ENCODE data around the gene C1QL1.

C1QL1 gene

DNA sequence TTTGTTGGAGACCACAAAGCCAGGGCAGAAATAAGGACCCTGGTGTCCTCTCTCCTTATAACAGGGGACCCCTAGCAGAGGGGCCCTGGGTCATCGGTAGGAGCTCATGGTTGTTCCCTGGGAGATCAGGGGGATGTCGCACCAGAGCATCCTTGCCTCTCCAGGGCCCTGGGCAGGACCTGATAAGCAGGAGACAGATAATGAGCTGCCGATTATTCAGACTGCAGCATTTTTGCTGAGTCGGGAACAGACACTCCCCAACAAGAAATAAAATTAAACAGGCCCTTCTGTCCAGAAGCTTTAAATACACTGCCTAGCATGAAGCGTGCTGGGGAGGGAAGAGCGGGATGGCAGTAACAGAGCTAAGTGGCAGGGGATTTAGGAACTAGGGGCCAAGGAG is 37.4 kb downstream of the C1QL1 start:
- DNase-seq (ENCODE audit: low read depth), result no peak

DNA sequence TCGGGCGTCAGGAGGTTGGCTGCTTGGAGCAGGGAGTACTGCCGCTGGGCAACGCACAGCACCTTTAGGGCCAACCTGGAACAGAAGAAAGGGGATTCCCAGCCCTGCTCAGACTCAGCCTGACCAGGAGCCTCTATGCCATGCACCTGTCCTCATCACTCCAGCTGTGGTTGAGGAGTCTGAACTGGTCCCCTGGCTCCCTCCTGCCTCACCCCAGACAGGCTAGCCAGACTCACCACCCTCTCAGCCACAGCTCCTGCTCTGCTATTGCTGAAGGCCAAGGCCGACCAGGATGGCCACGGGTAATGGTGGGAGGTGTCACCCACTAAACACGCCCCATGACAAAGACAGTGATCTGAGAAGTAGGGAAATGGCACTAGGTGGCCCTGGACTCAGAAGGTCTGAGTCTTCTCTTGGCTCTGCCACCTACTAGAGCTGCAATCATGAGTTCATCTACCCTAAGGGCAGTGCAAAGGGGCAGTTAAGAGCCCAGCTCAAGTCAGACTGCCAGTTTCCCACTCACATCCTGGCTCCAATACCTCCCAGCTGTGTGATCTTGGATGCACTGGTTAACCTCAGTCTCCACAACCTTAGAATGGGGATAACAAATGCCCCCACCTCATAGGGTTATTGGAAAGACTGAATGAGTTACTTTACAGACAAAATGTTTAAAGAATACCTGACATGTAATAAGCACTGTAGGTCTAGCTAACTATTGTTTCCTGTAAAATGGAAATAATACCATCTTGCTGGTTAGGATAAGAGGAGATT is 39.0 kb downstream of the C1QL1 start:
- DNase-seq (ENCODE audit: low read depth), result no peak

DNA sequence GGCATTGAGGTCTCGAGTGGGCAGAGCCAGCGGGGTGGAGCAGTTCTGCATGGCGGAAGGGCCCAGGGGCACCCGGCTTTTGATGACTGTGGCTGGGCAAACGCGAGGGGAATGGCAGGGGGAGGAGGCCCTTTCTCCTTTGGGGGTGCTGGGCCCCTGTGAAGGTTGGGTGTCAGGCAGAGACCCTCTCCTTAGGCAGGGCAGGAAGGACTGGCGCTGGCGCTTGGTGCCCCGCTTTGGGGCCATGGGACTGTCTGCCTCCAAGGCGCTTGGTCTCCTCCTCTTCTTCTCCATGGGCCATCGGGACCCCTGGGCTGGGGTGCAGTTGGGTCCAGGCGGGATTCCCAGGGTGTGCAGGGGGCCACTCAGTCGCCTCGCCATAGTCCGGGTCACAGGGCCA is 40.0 kb downstream of the C1QL1 start:
- DNase-seq (ENCODE audit: low read depth), result no peak

DNA sequence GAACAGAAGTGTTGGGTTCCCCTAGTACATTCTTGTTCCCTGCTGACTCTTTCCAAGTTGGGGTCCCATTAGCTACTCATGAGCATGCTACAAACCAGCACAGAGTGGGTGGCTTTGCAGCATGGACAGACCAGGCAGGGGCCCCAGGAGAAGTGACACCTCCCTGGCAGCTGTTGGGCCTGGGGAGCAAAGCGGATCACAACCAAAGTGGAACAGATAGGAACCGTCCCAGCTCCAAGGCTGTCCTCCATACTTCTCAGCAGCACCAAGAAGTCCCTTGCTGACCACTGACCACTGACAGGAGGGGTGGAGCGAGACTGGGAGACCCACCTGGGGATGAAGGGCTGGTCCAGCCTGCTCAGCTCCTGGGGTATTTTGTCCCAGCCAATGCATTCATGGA is 40.4 kb downstream of the C1QL1 start:
- DNase-seq (ENCODE audit: low read depth), result no peak

DNA sequence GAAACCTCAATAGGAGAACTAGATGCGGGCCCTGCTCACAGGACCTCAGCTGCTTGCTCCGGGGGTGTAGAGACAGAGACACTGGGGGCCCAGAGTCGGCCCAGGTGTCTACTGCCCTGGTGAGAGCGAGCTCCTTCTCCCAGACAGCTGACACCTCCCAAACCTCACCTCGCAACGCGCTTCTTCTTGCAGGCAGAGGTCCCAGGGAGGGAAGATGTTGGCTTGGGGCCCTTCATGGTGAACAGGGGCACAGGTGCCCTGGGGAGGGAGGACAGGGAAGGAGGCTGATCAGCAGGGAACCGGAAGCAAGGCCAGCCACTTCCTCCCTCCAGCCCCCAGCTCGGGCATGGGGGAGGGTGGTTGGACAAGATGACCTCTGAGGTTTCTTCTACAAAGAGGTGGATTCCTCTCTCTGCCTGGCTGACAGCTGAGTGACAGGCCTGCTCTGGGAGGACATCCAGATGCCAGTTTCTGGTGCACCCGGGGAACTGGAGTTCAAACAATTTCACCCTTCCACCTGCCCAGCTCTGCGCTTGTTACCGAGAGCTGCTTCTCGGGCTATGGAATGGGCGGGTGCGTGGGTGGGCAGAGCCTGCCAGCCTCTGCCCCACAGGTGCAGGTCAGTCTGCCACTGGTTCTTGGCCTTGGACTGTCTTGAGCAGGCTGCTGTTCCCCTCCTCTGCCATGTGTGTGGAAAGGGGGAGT is 41.1 kb downstream of the C1QL1 start:
- no peak for DNase-seq (ENCODE audit: low read depth)

DNA sequence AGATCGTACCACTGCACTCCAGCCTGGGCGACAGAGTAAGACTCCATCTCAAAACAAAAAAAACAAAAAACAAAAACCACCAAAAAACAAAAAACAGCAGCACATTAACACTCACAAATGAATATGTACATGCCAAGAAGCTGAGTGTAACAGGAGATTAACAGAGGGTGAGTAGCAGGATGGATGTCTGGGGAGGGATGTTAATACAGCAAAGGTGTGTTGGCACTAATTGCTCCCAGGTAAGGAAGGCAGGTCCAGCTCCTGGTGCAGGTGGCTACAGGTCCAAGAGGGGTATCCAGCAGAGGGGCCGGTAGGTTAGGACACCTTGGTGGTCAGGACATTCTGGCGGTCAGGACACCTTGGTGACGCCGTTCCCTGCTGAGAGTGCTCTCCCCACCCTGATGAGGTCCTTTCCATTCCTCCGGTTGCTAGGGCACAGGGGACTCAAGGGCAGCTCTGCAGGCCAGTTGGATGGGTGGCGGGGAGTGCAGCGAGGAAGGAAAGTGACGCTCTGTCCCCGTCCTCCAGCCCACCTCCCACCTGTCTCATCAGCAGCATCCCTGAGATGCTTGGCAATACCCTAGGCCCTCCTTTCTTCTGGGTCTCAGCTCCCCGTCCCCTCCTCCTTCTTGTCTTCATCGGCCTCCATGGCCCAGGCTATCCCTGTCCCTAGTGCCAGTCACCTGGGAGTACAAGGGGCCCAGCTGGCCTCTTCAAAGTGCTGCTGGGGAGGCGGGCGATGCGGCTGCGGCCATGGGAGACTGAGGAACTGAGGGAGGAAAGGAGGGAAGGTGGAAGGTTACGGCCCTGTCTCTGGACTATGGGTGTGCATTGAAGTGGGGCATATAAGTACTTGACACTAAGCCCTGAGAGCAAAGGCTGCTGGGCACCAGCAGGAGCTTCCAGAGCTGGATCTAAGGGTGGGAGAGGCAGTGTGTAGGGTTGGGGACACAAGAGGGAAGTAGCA is 42.1 kb downstream of the C1QL1 start:
- DNase-seq (ENCODE audit: low read depth), result no peak

DNA sequence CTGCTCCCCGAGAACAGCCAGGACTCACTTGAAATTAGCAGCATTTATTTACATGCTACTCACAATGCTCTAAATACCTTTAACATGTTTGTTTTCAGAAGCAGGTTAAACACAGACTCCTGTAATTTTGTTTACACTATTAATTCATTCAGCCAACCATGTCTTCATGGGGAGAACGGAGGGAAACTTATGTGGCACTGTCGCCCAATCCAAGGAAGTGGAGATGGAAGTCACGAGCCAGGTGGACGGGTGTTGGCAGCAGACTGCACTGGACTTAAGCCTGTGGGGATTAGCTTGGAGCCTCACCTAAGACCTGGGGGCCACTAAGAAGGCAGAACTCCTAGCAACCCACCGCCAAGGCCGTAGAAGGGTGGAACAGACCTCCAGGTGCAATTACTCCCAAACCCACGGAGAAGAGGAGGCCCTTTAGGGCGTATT is 44.0 kb downstream of the C1QL1 start:
- no peak for DNase-seq (ENCODE audit: low read depth)

DNA sequence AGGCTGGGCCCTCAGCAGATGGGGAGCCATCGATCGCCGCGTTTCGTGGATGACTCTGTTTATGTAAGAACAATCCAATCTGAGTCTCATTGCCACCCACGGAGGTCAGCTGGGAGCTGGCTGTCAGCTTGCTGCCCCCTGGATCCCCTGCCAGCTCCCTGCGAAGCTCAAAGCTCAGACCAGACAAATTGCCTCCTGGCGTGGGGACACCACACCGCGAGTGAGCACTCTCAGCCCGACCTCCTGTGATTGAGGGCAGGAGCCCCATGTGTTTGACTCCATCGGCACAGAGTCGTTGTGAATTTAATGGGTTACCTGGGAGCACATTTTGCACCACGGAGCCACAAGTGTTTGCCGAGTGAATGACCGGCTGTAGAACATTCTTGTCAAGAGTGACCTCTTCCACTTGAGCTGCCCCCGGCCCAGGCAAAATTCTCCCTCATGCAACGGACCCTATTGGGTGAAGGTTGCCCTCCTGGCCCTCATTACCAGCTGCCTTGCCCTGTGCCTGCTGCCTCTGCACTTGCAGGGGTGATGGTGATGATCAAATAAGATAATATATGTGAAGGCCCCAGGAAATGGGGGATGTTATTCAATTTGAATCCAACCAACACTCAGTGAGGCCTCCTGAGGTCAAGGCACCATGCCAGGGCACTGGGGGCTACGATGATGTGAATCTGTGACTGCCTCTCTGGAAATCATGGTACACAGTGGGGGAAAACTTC is 45.2 kb downstream of the C1QL1 start:
- DNase-seq (ENCODE audit: low read depth), result no peak

DNA sequence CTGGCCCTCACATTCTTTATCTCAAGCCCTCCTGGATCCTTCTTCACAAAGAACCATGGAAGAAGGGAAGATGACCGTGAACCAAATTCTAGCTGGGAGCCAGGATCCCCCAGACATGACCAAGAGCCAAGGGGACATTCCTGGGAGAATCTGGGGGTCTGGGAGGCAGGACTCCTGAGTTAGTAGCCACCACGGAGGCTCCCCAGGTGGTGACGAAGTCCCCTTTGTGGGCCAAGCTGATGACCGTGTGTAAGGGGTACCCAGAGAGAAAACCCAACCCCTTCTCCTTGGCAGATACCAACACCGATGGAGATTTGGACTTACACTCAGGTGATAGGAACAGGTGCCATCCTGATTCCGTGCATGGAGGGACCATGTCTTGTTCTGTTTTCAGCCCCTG is 46.0 kb downstream of the C1QL1 start:
- no peak for DNase-seq (ENCODE audit: low read depth)

DNA sequence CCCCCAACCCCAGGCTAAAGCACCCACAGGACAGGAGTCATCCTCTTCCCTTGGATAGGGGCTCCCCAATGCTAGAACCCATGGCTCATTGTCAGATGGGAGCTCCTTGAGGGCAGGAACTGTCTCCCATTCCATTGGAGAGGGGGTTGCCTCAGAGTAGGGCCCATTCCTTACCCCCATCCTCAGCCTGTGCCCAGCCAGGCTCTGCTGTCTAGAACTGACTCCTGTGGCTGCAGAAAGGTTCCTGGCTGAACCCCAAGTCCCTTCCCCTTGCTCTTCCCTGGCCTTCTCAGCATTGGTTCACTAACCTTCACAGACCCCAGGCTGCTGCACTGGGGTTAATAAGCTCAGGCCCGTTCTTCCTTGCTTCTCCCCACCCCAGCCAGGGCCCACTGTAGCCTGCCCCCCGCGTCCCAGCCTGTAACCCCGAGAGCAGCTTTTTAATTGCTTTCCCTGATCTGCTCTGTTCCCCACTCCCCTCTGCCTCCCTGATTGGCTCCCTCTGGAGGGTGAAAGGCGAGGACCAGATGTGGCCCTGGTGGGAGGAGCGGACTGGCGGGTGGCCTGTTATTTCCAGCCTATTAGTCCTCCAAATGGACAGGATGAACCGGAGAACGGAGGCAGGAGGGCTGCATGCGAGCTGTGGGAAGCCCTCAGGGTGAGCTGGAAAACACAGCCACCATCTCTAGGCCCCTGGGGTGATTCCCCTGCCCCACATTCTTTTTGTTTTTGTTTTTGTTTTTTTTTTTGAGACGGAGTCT is 46.8 kb downstream of the C1QL1 start:
- DNase-seq (ENCODE audit: low read depth), result no peak

DNA sequence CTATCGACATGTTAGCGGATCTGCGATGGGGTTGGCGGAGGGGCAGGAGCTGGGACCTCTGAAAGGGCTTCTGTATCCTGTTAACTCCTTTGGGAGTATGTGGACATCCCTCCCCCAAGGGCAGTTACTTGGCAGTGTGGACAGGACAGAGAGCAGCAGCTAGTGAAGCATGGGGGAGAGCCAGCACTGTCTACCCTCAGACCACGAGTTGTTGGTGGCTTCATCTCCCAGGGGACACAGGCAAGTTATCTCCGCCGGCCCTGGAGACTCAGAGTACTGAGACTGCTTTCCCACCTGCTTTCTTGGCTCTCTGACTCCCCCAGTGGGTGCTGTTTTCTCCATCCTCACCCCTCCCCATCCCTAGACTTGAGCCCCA is 47.5 kb downstream of the C1QL1 start:
- no peak for DNase-seq (ENCODE audit: low read depth)

DNA sequence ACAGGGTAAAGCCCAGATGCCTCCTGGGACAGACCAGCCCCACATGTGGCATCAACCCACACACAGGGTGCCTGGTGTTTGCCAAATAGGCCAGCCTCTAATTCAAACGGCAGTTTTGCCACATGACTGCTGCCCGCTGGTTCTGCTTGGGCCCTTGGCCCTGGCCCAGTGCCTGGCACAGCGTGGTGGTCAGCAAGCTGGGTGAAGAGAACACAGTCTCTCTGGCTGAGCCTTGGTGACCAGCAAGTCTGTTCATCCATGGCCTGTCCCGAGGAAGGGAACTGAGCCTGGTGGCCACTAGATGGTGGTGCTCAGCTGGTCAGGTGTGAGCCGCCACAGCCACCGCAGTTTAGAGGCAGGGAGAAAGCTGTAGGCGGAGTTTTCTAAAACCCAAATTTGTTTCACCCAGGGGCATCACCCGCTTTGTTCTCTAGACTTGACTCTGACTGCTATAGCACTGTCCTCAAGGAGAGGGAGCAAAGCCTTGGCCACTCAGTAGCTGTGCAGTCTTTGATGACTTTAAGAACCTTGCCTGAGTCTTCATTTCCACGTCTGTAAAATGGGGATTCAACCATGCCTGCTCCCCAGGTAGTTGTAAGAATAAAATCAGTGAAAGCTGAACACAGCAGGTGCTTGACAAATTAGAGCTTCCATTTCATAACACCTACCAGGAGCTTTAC is 48.1 kb downstream of the C1QL1 start:
- no peak for DNase-seq (ENCODE audit: low read depth)

DNA sequence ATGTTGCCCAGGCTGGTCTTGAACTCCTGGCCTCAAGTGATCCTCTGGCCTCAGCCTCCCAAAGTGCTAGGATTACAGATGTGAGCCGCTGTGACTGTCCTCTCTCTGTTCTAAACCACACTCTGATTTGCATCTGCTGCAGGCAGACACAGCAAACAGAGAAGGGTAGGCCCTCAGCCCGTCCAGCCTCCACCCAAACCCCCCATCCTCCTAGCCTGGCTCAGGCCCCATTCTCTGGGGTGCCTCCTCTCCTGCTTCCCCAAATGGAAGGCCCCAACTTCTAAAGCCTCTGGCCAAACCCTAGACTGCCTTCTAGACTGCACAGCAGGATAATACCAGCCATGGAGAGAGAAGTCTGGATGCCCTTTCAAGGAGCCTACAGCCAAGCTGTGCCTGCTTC is 48.7 kb downstream of the C1QL1 start:
- DNase-seq (ENCODE audit: low read depth), result no peak

DNA sequence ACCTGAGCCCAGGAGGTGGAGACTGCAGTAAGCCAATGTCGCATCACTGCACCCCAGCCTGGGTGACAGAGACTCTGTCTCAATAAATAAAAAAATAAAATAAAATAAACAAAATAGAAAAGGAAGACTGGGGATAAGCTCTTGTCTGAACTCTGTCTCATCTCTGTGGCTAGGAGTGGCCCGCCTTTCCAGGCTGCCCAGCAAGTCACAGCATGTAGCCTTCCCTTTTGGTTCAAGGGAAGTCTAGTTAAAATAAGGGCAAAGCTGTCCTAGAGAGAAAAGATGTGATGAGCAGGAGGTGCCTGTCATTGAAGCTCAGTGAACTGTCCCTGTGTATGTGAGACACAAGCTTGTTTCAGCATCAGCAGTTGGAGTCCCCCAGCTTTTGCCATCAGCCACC is 50.1 kb downstream of the C1QL1 start:
- DNase-seq (ENCODE audit: low read depth), result no peak

DNA sequence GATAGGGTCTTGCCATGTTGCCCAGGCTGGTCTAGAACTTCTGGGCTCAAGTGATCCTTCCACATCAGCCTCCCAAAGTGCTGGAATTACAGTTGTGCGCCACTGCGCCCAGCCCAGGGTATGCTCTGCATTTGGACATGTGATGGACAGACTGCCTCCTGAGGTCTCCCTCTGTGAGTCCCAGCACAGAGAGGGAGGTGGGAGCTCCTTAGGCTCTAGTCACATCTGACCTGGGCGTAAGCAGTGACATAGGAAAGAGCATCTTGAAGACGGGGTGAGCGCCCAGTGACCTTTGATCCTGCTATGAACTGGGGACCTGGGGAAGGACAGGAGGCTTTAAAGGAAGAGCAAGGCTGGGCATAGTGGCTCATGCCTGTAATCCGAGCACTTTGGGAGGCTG is 50.6 kb downstream of the C1QL1 start:
- DNase-seq (ENCODE audit: low read depth), result no peak

DNA sequence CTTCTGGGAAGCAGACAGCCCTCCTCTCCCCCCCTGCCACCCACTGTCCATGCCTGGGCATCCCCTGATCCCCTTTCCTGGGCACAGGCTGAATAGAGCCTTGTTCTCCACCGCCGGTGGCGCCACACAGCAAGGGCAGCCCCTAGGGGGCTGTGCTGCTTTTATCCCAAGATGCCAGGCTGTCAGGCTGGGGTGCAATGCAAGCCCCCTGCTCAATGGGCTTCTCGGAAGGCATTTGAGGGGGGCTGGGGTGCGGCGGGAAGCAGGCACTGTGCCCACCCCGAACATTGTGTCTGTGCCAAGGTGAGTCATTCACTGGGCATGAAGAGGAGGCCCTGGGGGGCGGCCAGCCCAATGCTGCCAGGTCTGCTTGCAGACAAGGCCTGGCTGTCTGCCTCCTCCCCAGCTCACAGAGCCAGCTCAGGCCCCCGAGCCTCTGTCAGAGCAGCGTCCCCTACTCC is 51.3 kb downstream of the C1QL1 start:
- DNase-seq (ENCODE audit: low read depth), result no peak

DNA sequence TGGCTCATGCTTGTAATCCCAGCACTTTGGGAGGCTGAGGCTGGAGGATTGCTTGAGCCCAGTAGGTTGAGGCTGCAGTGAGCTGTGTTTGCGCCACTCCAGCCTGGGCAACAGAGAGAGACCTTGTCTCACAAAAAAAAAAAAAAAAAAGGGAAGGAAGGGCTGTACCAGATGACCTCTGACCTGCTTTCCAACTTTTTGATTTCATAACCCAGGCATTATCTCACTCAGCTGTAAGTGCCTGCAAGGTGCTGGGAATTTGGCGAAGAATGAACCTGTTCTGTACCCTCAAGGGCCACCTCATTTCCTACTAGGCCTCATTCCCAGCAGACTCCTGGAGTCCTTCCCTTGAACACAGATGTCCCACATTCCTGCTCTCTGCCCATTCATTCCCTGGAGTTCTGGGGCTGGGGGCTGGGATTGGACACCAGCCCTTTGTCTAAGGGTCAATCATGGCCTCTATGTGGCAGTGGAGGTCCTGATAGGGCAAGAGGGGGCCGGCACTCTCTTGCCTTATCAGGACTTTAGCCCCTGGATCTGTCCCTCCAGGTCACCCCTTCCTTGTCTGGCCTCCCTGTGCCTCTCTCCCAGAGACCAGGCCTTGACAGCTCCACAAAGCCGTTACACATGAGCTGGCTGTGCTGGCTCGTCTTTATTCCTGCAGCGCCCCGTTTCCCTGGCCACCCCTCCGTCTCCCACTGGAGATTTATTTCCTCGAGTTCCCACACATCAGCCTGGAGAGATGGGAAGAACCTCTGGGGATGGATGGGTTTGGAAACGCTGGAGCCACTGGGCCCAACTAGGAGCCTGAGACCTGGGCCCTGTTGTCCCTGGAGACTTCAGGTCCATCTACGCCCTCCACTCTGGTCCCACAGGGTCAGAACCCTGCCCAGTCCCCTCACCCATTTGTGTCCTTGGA is 52.0 kb downstream of the C1QL1 start:
- DNase-seq (ENCODE audit: low read depth), result no peak

DNA sequence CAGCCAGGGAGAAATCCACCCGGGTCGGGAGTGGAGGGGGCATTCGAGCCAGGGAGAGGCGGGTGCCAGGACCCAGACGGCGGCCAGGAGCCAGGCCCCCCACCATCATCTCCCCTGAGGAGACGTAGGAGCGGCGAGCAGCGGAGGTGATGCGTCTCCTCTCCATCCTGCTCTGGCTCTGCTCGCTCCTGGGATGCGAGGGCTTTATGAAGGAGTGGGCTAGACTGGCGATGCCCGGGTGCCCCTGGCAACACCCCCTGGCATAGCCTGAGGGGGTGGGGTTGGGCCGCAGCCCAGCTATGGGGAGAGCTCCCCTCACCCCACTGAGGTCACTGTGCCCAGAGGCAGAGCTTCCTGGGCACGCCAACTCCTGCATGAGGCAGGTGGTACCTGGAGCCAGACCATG is 52.8 kb downstream of the C1QL1 start, which contains the start of gene GFAP:
GFAP (minus strand) TSS at position 180 of the 406 bp plus-strand sequence; CDS start at position 166, 14 bp downstream.
- no peak for DNase-seq (ENCODE audit: low read depth)

DNA sequence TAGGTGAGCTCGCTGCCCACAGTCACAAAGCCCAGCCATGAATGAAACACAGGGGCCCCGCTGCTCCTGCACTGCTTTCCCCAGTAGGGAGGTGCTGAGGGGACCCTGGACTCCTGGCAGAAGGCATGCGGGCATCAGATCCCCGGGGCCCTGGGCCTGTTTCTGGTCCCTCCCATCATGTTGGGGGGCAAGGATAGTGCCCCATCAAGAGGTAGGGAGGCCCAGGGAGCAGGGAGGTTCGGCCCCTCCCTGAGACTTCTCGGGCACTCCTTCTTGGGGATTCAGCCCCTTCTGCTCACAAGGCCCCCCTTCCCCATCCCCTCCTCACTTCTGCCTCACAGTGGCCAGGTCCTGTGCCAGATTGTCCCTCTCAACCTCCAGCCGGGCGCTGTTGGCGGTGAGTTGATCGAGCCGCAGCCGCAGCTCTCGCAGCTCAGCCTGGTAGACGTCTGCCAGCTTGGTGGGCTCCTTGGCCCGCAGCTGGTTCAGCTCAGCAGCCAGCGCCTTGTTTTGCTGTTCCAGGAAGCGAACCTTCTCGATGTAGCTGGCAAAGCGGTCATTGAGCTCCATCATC is 53.3 kb downstream of the C1QL1 start:
- DNase-seq (ENCODE audit: low read depth), result no peak
